Lower leg skin (tissue), 3 donors: ENCODE measurements around the gene C1orf21.

ENCODE experiments used
- CTCF ChIP-seq, 3 donors: fragments of 450-650 bp; IDR thresholded peaks; one replicate each; pipeline ENCODE4 v1.5.1; 2016; ENCODE audit warnings: antibody characterized with exemption in 3 of 3, mild to moderate bottlenecking in 3 of 3, moderate library complexity in 2 of 3
- POLR2A ChIP-seq, 2 donors: fragments of 450-650 bp; IDR thresholded peaks; one replicate each; pipeline ENCODE4 v1.6.1; 2016 to 2017; ENCODE audit warnings: antibody characterized with exemption in 2 of 2, mild to moderate bottlenecking in 1 of 2, moderate library complexity in 1 of 2

GRCh38 chr1:184373155-184373554, 13.7 kb upstream of the C1orf21 start:
- no peak for TF ChIP-seq CTCF (IDR thresholded peaks at IDR 0.05)
- TF ChIP-seq POLR2A (IDR thresholded peaks at IDR 0.05) = no peak
